AG09319 (cell line): ENCODE measurements around the gene ZCCHC14.
A peak's percentile ranks its signal among the peaks of the same experiment; 100 is the strongest.
"Not testable (repeated sequence)": the region's sequence is repeated elsewhere in the genome, so short reads cannot be mapped to it uniquely, and the experiment has no call there.

Experiments
- DNase-seq: peaks from one replicate; pipeline ENCODE4 v3.0.0-alpha.2; 2010; ENCODE audit warnings: low read depth; ENCODE audit errors: extremely low read depth
- TF ChIP-seq, protein P1 (sequence below): IDR thresholded peaks from 2 replicates; pipeline ENCODE4 v1.5.1; 2011; ENCODE audit warnings: low read depth, mild to moderate bottlenecking, inconsistent platforms, low read length, moderate library complexity

Gene ZCCHC14

DNA sequence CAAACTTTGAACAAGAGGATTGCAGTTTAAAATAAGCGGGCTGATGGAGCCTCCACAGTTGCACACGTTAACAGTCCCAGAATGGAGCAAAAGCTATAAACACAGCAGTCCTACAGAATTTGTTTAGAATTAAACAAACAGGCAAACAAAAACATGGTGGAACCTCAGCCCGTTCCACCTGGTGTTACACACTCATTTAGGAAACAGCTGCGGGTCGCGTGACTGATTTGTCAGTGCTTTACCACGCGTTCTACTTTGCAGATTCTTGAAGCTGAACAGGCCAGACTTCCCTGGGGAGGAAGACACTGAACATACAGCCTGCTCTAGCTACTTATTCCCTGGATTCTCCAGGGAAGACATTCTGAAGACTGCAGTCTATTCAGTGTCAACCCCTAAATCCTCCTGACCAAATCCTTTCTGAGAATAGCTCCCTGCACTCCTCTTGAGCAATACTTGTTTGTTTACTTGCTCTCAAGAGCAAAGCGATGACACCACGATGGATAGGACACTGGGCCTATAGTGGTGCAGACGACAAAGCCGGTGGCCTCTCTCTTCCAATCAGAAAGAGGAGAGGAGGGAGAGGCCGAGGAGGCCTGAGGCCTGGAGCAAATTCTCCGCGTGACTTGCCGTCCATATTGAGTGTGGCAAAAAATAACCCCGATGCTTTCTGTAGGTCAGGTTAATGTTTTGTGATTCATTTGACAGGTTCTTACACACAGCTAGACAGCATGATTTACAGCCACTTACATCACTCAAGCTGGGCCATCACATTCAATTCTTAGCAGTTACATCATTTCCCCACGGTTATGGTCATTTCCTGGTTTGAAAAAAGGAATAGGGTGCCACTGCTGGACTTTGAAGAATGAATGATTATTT, 104.6 kb downstream of the ZCCHC14 start:
- DNase-seq: peak; percentile 97
- TF ChIP-seq, protein P1, sequence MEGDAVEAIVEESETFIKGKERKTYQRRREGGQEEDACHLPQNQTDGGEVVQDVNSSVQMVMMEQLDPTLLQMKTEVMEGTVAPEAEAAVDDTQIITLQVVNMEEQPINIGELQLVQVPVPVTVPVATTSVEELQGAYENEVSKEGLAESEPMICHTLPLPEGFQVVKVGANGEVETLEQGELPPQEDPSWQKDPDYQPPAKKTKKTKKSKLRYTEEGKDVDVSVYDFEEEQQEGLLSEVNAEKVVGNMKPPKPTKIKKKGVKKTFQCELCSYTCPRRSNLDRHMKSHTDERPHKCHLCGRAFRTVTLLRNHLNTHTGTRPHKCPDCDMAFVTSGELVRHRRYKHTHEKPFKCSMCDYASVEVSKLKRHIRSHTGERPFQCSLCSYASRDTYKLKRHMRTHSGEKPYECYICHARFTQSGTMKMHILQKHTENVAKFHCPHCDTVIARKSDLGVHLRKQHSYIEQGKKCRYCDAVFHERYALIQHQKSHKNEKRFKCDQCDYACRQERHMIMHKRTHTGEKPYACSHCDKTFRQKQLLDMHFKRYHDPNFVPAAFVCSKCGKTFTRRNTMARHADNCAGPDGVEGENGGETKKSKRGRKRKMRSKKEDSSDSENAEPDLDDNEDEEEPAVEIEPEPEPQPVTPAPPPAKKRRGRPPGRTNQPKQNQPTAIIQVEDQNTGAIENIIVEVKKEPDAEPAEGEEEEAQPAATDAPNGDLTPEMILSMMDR: no peak

DNA sequence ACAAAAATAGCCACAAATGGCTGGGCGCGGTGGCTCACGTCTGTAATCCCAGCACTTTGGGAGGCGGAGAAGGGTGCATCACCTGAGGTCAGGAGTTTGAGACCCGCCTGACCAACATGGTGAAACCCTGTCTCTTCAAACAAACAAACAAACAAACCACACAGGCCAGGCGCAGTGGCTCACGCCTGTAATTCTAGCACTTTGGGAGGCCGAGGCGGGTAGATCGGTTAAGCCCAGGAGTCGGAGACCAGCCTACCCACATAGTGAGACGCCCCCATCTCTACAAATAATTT, 108.0 kb downstream of the ZCCHC14 start:
- DNase-seq: not testable (repeated sequence)

DNA sequence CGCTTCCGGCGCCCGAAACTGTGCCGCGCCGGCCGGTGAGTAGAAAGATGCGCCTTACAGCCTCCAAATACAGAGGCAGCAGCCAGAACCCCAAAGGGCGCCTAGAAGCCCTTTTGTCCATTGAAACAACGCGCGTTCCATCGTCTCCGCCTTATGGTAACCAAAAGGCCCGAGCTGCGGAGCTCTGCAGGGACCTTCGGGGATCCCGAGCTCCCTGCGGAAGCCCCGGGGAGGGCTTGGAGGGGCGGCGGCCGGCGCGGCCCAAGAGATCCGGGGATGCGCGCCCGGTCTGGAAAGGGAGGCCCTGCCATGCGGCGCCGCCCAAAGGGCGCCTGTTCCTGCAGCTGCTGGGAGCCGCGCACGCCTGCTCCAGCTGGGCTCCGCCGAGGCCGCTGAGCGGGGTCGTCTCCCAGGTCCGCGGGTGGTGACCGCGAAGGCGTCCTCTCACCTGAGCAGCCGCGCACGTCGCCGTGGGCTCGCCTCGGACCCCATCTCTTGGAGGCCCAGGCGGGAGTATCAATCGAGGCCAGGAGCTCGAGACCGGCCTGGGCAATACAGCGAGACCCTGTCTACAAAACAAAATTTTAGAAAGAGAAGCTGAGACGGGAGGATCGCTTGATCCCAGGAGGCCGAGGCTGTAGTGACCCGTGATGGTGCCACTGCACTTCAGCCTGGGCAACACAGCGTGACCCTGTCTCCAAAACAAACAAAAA, 108.5 kb downstream of the ZCCHC14 start:
- TF ChIP-seq, protein P1: no peak
- DNase-seq: no peak

DNA sequence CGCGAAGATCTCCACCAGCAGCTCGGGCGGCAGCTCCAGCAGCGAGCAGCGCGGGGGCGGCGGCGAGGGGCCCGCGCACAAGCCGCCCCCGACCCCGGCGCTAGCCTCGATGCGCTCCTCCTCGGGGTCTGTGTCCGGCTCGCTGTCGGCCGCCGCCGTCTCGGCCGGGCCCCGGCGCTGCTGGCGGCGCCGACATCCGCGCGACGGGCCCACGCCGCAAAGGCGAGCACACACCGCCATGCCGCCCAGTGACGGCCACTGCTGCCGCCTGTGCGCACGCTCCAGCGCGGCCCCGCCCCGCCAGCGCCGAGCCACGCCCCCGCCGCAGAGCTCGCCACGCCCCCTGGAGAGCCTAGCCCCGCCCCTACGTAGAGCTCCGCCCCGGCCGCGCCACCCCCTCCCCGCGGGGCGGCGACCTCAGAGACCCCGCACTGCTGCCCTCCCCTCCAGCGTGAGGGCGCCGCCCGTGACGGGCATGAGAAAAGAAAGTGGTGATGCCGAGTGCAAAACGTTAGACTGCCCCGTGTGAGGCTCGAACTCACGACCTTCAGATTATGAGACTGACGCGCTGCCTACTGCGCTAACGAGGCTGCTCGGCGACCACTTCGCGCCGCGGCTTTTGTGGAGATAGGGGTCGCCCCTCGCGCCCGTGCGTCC, 109.2 kb downstream of the ZCCHC14 start, which contains the start of gene FBXO31:
Gene FBXO31 (minus strand): TSS at position 272 of the 657 bp plus-strand sequence. CDS start 32 bp downstream, at position 240.
- peak; percentile 89 for DNase-seq
- TF ChIP-seq, protein P1: no peak

DNA sequence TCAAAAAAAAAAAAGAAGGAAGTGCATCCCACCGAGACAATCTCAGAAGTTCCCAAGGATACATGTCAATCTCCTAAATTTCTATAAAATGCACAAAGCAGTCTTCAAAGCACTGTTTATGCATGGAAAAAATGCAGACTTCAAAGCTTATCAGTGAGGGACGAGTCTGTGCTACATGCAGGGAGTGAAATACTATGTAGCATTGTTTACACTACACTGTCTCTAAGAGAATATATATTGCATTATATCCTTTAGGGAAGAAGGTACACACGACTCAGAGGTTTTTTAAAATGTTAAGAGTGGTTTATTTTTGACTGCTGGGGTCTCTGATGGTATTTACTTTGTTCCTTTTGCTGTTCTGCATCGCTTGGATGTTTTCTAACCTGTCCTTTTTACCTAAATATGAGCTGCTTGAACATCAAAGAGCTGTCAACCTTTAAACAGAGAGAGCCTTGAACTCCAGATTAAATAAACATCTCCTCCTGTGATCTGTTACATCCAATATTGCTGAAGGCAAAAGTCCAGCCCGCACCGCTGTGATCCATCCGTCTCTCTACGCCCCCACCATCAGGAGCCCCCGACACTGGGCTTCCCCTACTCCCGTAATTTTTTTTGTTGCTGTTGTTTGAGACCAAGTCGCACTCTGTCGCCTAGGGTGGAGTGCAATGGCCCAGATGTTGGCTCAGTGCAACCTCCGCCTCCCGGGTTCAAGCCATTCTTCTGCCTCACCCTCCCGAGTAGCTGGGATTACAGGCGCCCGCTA, 110.6 kb downstream of the ZCCHC14 start:
- TF ChIP-seq, protein P1: no peak

DNA sequence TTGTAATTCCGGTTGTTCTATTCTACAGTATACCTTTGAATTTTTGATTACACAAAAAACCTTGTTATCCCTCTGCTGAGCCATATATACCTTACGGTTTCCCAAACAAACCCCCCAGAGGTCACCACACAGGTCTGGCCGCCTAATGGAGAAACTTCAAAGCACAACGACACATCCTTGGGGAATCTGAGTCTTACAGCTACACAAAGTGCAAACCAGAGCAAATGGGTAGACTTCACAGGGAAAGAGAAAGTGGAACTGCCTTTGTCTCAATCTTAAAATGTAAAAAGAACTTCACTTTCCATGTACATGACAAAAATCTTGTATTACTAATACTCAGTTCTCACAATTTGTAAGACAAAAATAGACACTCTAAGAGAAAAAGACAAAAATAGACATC, 111.9 kb downstream of the ZCCHC14 start:
- TF ChIP-seq, protein P1: no peak; the same call in 1 of the 2 replicates
- no peak for DNase-seq

More for the DNA sequence above, 110.6 kb downstream of the ZCCHC14 start:
- no peak for DNase-seq

DNA sequence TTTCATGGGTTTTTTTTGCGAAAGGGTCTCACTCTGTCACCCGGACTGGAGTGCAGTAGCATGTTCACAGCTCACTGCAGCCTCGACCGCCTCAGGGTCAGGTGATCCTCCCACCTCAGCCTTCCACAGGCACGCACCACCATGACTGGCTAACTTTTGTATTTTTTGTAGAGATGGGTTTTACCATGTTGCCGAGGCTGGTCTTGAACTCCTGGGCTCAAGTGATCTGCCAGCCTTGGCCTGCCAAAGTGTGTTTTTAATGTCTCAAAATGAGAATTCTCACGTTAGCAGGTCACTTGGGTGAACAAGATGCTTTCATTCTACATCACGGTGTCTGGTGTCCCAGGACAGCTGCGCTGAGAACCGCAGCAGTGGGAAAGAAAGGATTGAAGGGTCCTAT, 112.4 kb downstream of the ZCCHC14 start:
- DNase-seq: no peak
- TF ChIP-seq, protein P1: no peak

DNA sequence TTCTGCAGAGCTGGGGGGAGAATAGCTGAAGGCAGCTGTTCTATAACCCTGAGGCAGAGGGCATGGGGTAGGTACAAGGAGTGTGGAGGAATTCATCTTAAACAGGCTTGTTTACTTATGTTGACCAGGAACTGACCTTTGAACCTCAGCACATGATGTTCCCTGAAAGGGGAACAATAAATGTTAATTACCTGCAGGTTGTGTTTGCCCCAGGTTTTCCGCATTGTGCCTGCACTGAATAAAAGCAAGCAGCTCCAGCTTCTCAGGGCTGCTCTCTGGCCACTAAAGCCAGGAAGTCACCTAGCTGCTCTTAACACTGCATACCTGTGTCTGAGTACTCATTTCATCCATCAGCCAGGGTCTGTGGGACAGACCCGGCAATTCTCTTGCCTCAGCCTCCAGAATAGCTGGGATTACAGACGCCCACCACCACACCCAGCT, 113.5 kb downstream of the ZCCHC14 start:
- not testable (repeated sequence) for DNase-seq
